ENCODE measurements around the gene ZNF684. TPM values are rescaled to one million over a fixed set of nuclear protein-coding genes. Genes with fewer than 3 reads are reported as not detected.

Gene ZNF684
- total and polyA plus RNA-seq, 11 donors = 4.5 to 12.1 (median 7.1) TPM

GRCh38 chr1:40508375-40509341, 22.8 kb upstream of the ZNF684 start, which contains the start of gene EXO5:
Gene EXO5, plus strand, starts transcription at chr1:40508767. Its CDS starts 5,778 bp downstream, at chr1:40514545.
- Histone ChIP-seq H3K27ac (peak within 1 kb of the TSS in 11 of 12 donors; percentile 32 to 85 (median 79)), H3K36me3 (no peaks in the 10 kb centered on the region), H3K4me3 (peak within 1 kb of the TSS; percentile 60 to 91 (median 78)), H3K4me1 (peaks cover 0 to 16% (median 10%) of the 10 kb centered on the region in 12 donors), H3K9me3 (peaks cover 0 to 49% (median 3%) of the 10 kb centered on the region in 12 donors), H3K27me3 (no peaks in the 10 kb centered on the region)
- ATAC-seq (peak; percentile 97 to 100 (median 100)), DNase-seq (peak; percentile 84 to 92 (median 88))
- intact Hi-C loops (cut with DNase I) = loop anchor here in 1 of 10 donors (5.0 kb wide), 1 partner anchor 56 kb away; the partner anchor contains the start of gene ZFP69B
- TF ChIP-seq CTCF (IDR thresholded peaks at IDR 0.05) (no peak), POLR2A (IDR thresholded peaks at IDR 0.05) (peak in 1 of 2 donors; percentile 59)
- 1% methylated on average over 43 to 76 of the region's 76 CpGs for WGBS, 4 donors

GRCh38 chr1:40519517-40519916, 11.9 kb upstream of the ZNF684 start:
- Histone ChIP-seq H3K4me3 (no peak overlapping the region), H3K27me3 (no peaks in the 10 kb centered on the region), H3K9me3 (peaks cover 0 to 70% (median 15%) of the 10 kb centered on the region in 12 donors), H3K27ac (no peak overlapping the region), H3K4me1 (no peaks in the 10 kb centered on the region), H3K36me3 (peaks cover 0 to 15% (median 9%) of the 10 kb centered on the region in 9 donors)
- 75 to 83% (median 78%) methylated on average over 2 of the region's 2 CpGs for WGBS, 4 donors
- ATAC-seq (no peak), DNase-seq (no peak)
- intact Hi-C loops (cut with DNase I) = no loop called here
- no peak for TF ChIP-seq POLR2A (IDR thresholded peaks at IDR 0.05)
- no peak for TF ChIP-seq CTCF (IDR thresholded peaks at IDR 0.05)

- Histone ChIP-seq H3K4me3 (peak overlapping the region; percentile 35 to 89 (median 72)), H3K27me3 (no peaks in the 10 kb centered on the region), H3K9me3 (peaks cover 0 to 5% (median 0%) of the 10 kb centered on the region in 12 donors), H3K36me3 (peaks cover 0 to 13% (median 0%) of the 10 kb centered on the region in 9 donors), H3K27ac (peak overlapping the region; percentile 71 to 94 (median 86)), H3K4me1 (peaks cover 0 to 22% (median 10%) of the 10 kb centered on the region in 12 donors)
- intact Hi-C loops (cut with DNase I) = no loop called here
- ATAC-seq (peak in 2 of 4 donors; percentile 14 to 17), DNase-seq (no peak)
- 24 to 37% (median 27%) methylated on average over 5 of the region's 5 CpGs for WGBS, 4 donors
- no peak for TF ChIP-seq POLR2A (IDR thresholded peaks at IDR 0.05)
- no peak for TF ChIP-seq CTCF (IDR thresholded peaks at IDR 0.05)
These were observed 579 bp upstream of the ZNF684 start for GRCh38 chr1:40530735-40531380.

- intact Hi-C loops (cut with DNase I) = no loop called here
- no peak for ATAC-seq
These were observed 589 bp downstream of the ZNF684 start for GRCh38 chr1:40532062-40532389.

More at GRCh38 chr1:40532062-40532389, 589 bp downstream of the ZNF684 start:
- peaks cover 0 to 13% (median 0%) of the 10 kb centered on the region in 9 donors for H3K36me3 ChIP-seq
- peak overlapping the region; percentile 71 to 94 (median 86) for H3K27ac ChIP-seq
- TF ChIP-seq POLR2A (IDR thresholded peaks at IDR 0.05) (no peak), CTCF (IDR thresholded peaks at IDR 0.05) (no peak)
- peaks cover 0 to 22% (median 10%) of the 10 kb centered on the region in 12 donors for H3K4me1 ChIP-seq
- peaks cover 0 to 2% (median 0%) of the 10 kb centered on the region in 12 donors for H3K9me3 ChIP-seq
- no peaks in the 10 kb centered on the region for H3K27me3 ChIP-seq
- H3K4me3 ChIP-seq = peak overlapping the region; percentile 35 to 89 (median 72)
- 0 to 3% (median 1%) methylated on average over 3 of the region's 3 CpGs for WGBS, 4 donors
- no peak for DNase-seq
